ENCODE data around the gene KDM4B. TPM values are rescaled to one million over a fixed set of nuclear protein-coding genes. Genes with fewer than 3 reads are reported as not detected.

The KDM4B gene
- total and polyA plus RNA-seq, 2 donors (not counting 1 experiment from before 2014, with no cell fraction given), result 75.5 to 205 TPM

- ChIA-PET CTCF (no interaction called here), POLR2A (no interaction called here)
- Mint-ChIP-seq H3K27ac (no peak overlapping the region), H3K27me3 (no peaks in the 10 kb centered on the region), H3K4me1 (peaks cover 5% of the 10 kb centered on the region), H3K9me3 (ENCODE audit: insufficient read depth) (no peaks in the 10 kb centered on the region), H3K4me3 (no peak overlapping the region)
- intact Hi-C loops (cut with micrococcal nuclease), result no loop called here
- TF ChIP-seq EZH2 (IDR thresholded peaks at IDR 0.05; ENCODE audit: borderline replicate concordance, insufficient read depth, low read depth, low read length, poor library complexity, severe bottlenecking), result no peak
- TF ChIP-seq CTCF (IDR thresholded peaks at IDR 0.05), result no peak
- Histone ChIP-seq H3K27ac (ENCODE audit: low read length in 2 of 2) (no peak overlapping the region), H3K4me2 (replicated peaks; ENCODE audit: low read depth, low read length, poor library complexity, severe bottlenecking) (no peak overlapping the region), H3K79me2 (ENCODE audit: control insufficient read depth, insufficient read depth, low read length) (no peaks in the 10 kb centered on the region), H2AFZ (ENCODE audit: insufficient read depth, low read depth, low read length, poor library complexity, severe bottlenecking) (no peak overlapping the region), H4K20me1 (ENCODE audit: control insufficient read depth, insufficient read depth, low read length, poor library complexity, severe bottlenecking) (peaks cover 11% of the 10 kb centered on the region), H3K27me3 (replicated peaks in 1 of 4; ENCODE audit: control extremely low read depth in 1 of 4, control insufficient read depth in 3 of 4, insufficient read depth in 4 of 4, low read length in 3 of 4) (no peaks in the 10 kb centered on the region), H3K9ac (ENCODE audit: low read length) (no peak overlapping the region), H3K4me1 (ENCODE audit: control insufficient read depth in 2 of 2, insufficient read depth in 2 of 2, low read length in 2 of 2) (no peaks in the 10 kb centered on the region), H3K4me3 (ENCODE audit: control extremely low read depth in 1 of 5, extremely low read depth in 1 of 5, insufficient read depth in 1 of 5, low read depth in 2 of 5, low read length in 4 of 5) (no peak overlapping the region), H3K9me3 (ENCODE audit: control extremely low read depth in 1 of 3, control insufficient read depth in 2 of 3, insufficient read depth in 1 of 3, low read length in 2 of 3) (no peaks in the 10 kb centered on the region), H3K36me3 (replicated peaks in 1 of 2; ENCODE audit: control extremely low read depth in 1 of 2, control insufficient read depth in 1 of 2, extremely low read depth in 1 of 2, insufficient read depth in 2 of 2, low read length in 1 of 2) (peaks cover 1 to 16% of the 10 kb centered on the region in 2 experiments)
- DNase-seq (no peak), ATAC-seq (ENCODE audit: low read depth) (no peak)
- 99% methylated on average over 8 of the region's 8 CpGs for WGBS (ENCODE audit: insufficient coverage)
These were observed 120.4 kb downstream of the KDM4B start for GRCh38 chr19:5089283-5089682.

- Histone ChIP-seq H4K20me1 (ENCODE audit: control insufficient read depth, insufficient read depth, low read length, poor library complexity, severe bottlenecking) (peaks cover 11% of the 10 kb centered on the region), H3K4me1 (ENCODE audit: control insufficient read depth in 2 of 2, insufficient read depth in 2 of 2, low read length in 2 of 2) (no peaks in the 10 kb centered on the region), H3K27ac (ENCODE audit: low read length in 2 of 2) (no peak overlapping the region), H3K4me3 (ENCODE audit: control extremely low read depth in 1 of 5, extremely low read depth in 1 of 5, insufficient read depth in 1 of 5, low read depth in 2 of 5, low read length in 4 of 5) (no peak overlapping the region), H3K79me2 (ENCODE audit: control insufficient read depth, insufficient read depth, low read length) (no peaks in the 10 kb centered on the region), H3K9me3 (ENCODE audit: control extremely low read depth in 1 of 3, control insufficient read depth in 2 of 3, insufficient read depth in 1 of 3, low read length in 2 of 3) (no peaks in the 10 kb centered on the region), H2AFZ (ENCODE audit: insufficient read depth, low read depth, low read length, poor library complexity, severe bottlenecking) (no peak overlapping the region), H3K27me3 (replicated peaks in 1 of 4; ENCODE audit: control extremely low read depth in 1 of 4, control insufficient read depth in 3 of 4, insufficient read depth in 4 of 4, low read length in 3 of 4) (no peaks in the 10 kb centered on the region), H3K36me3 (replicated peaks in 1 of 2; ENCODE audit: control extremely low read depth in 1 of 2, control insufficient read depth in 1 of 2, extremely low read depth in 1 of 2, insufficient read depth in 2 of 2, low read length in 1 of 2) (peaks cover 1 to 12% of the 10 kb centered on the region in 2 experiments), H3K4me2 (replicated peaks; ENCODE audit: low read depth, low read length, poor library complexity, severe bottlenecking) (no peak overlapping the region), H3K9ac (ENCODE audit: low read length) (no peak overlapping the region)
- Mint-ChIP-seq H3K27me3 (no peaks in the 10 kb centered on the region), H3K27ac (no peak overlapping the region), H3K4me3 (no peak overlapping the region), H3K9me3 (ENCODE audit: insufficient read depth) (no peaks in the 10 kb centered on the region), H3K4me1 (peaks cover 5% of the 10 kb centered on the region)
- DNase-seq (no peak), ATAC-seq (ENCODE audit: low read depth) (no peak)
- ChIA-PET CTCF (interaction anchor here (0.5 kb wide), 1 partner anchor 37 kb away, joined by 3 read pairs; no protein-coding TSS in a partner anchor), POLR2A (no interaction called here)
- no peak for TF ChIP-seq EZH2 (IDR thresholded peaks at IDR 0.05; ENCODE audit: borderline replicate concordance, insufficient read depth, low read depth, low read length, poor library complexity, severe bottlenecking)
- no peak for TF ChIP-seq CTCF (IDR thresholded peaks at IDR 0.05)
- 97% methylated on average over 8 of the region's 18 CpGs for WGBS (ENCODE audit: insufficient coverage)
- intact Hi-C loops (cut with micrococcal nuclease), result no loop called here
These were observed 121.6 kb downstream of the KDM4B start for GRCh38 chr19:5090465-5091017.

All from B cell (primary cell).